Kasumi-1 (cell line): ENCODE measurements around the gene OPCML.

ENCODE experiments used
- DNase-seq, 2 experiments: peaks; one replicate each; lab custom pipeline; 2025; lab: John Stamatoyannopoulos, UW

The OPCML gene

GRCh38 chr11:132655187-132655855 is 877.0 kb downstream of the OPCML start:
- DNase-seq = no peak

- no peak for DNase-seq
Measured at GRCh38 chr11:132653237-132653636, 879.1 kb downstream of the OPCML start.

GRCh38 chr11:132650969-132651720 is 881.2 kb downstream of the OPCML start:
- no peak for DNase-seq

- no peak for DNase-seq
Measured at GRCh38 chr11:132649277-132649676, 883.0 kb downstream of the OPCML start.

- no peak for DNase-seq
Measured at GRCh38 chr11:132648851-132649250, 883.5 kb downstream of the OPCML start.

- DNase-seq = no peak
Measured at GRCh38 chr11:132646890-132647289, 885.4 kb downstream of the OPCML start.

GRCh38 chr11:132644520-132645239 is 887.6 kb downstream of the OPCML start:
- no peak for DNase-seq

- no peak for DNase-seq
Measured at GRCh38 chr11:132643239-132643638, 889.1 kb downstream of the OPCML start.

GRCh38 chr11:132640952-132641351 is 891.3 kb downstream of the OPCML start:
- DNase-seq = no peak

- DNase-seq = no peak
Measured at GRCh38 chr11:132639986-132640385, 892.3 kb downstream of the OPCML start.

- no peak for DNase-seq
Measured at GRCh38 chr11:132639403-132639802, 892.9 kb downstream of the OPCML start.

- no peak for DNase-seq
Measured at GRCh38 chr11:132638423-132638822, 893.9 kb downstream of the OPCML start.

- no peak for DNase-seq
Measured at GRCh38 chr11:132636523-132636922, 895.8 kb downstream of the OPCML start.

GRCh38 chr11:132632641-132633124 is 899.6 kb downstream of the OPCML start:
- DNase-seq = no peak

- no peak for DNase-seq
Measured at GRCh38 chr11:132631989-132632388, 900.3 kb downstream of the OPCML start.

GRCh38 chr11:132627981-132628380 is 904.3 kb downstream of the OPCML start:
- no peak for DNase-seq

- no peak for DNase-seq
Measured at GRCh38 chr11:132626446-132626845, 905.9 kb downstream of the OPCML start.

GRCh38 chr11:132623511-132623910 is 908.8 kb downstream of the OPCML start:
- DNase-seq = no peak

GRCh38 chr11:132621976-132622580 is 910.2 kb downstream of the OPCML start:
- no peak for DNase-seq

GRCh38 chr11:132620423-132620822 is 911.9 kb downstream of the OPCML start:
- no peak for DNase-seq

- no peak for DNase-seq
Measured at GRCh38 chr11:132610791-132611190, 921.5 kb downstream of the OPCML start.

GRCh38 chr11:132610216-132610615 is 922.1 kb downstream of the OPCML start:
- no peak for DNase-seq
